Globus pallidus (tissue), 1 donor: ENCODE measurements around the gene ZNF660.

Source experiments
- DNase-seq: peaks from one replicate; pipeline ENCODE4 v3.0.0-alpha.2; 2015; ENCODE audit warnings: low spot score

The ZNF660 gene

DNA sequence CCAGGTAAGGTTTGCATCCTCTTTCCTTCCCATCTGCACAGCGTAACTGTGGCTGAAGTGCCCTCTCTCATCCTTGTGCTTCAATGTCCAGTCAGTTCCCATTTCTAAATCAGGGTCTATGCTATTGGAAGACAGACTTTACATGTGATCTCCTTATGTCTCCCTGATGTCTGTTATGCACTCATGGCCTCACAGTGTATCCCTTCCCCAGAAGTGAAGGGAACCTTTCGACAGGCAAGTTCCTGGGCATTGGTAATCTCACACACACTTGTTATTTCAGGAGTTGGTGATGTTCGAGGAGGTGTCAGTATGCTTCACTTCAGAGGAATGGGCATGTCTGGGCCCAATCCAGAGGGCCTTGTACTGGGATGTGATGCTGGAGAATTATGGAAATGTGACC lies 47.4 kb downstream of the ZNF660 start:
- no peak for DNase-seq

- DNase-seq: no peak
These were observed 57.6 kb downstream of the ZNF660 start for GRCh38 chr3:44642337-44642736.

- DNase-seq: no peak
These were observed 58.3 kb downstream of the ZNF660 start for GRCh38 chr3:44643024-44643423.

DNA sequence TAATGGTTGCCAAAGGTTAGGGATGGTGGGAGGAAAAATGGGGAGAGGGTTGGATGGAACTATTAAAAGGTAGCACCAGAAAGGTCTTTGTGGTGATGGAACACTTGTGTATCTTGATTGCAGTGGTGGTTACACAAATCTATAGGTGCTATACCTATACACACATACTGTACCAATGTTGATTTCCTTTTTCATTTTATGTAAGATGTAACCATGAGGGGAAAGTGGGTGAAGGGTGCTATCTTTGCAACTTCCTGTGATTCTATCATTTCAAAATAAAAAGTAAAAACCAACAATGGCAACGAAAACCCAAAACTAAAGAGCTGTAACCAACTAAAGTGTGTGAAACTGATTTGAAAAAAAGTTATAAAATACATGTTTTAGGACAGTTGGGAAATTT lies 63.0 kb downstream of the ZNF660 start:
- DNase-seq: no peak

DNA sequence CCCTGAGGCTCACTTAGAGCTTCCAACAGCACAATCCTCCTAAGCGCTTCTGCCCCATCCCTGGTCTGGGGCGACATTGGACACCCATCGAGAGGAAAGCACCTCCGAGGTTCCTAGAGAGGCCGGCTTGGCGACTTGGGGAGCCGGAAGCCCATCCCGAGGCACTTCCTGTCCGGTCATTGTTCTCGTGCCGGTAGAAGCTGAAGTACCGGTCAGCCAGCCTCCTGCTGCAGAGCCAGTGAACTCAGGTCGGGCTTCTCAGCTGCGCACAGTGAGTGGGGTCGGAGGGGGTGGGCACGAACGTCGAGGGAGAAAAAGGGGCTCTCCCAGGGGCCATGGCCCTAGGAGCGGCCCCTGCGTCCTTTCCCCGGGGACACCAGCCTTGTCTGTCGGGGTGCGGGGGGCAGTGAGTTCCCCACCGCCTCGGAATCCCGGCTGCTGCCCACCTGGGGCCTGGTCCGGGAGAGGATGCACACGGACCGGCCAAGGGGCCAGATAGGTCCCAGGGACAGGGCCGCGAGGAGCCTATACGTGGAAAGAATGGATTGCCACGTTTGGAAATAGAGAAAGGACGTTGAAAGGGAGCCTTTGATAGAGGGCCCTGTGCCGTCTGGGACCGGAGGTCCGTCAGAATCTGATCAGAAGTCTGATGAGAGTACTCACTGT lies 63.9 kb downstream of the ZNF660 start, which contains the start of gene ZNF35:
TSS of gene ZNF35 (plus strand) at position 169 of the 666 bp plus-strand sequence. CDS start 2,336 bp downstream, outside the sequence.
- DNase-seq: peak; percentile 85
